ENCODE data around the gene SDHAF2.
"Not testable (repeated sequence)": the region's sequence is repeated elsewhere in the genome, so short reads cannot be mapped to it uniquely, and the experiment has no call there.

DNA sequence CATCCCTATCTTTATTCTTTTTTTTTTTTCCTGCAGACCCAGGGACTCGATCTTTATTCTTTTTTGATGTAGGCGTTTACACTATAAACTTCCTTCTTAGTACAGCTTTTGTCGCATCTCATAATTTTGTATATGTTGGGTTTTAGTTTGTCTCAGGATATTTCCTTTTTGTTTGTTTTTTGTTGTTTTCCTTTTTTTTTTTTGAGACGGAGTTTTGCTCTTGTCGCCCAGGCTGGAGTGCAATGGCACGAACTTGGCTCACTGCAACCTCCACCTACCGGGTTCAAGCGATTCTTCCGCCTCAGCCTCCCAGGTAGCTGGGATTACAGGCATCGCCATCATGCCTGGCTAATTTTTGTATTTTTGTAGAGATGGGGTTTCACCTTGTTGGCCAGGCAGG, 915 bp downstream of the SDHAF2 start:
- TF ChIP-seq, protein P1, sequence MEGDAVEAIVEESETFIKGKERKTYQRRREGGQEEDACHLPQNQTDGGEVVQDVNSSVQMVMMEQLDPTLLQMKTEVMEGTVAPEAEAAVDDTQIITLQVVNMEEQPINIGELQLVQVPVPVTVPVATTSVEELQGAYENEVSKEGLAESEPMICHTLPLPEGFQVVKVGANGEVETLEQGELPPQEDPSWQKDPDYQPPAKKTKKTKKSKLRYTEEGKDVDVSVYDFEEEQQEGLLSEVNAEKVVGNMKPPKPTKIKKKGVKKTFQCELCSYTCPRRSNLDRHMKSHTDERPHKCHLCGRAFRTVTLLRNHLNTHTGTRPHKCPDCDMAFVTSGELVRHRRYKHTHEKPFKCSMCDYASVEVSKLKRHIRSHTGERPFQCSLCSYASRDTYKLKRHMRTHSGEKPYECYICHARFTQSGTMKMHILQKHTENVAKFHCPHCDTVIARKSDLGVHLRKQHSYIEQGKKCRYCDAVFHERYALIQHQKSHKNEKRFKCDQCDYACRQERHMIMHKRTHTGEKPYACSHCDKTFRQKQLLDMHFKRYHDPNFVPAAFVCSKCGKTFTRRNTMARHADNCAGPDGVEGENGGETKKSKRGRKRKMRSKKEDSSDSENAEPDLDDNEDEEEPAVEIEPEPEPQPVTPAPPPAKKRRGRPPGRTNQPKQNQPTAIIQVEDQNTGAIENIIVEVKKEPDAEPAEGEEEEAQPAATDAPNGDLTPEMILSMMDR (IDR thresholded peaks at IDR 0.05; ENCODE audit: low read length) = not testable (repeated sequence)
- not testable (repeated sequence) for TF ChIP-seq EZH2 (IDR thresholded peaks at IDR 0.05; ENCODE audit: borderline replicate concordance, low read length)
